Liver (tissue), 9 donors: ENCODE measurements around the gene CDH13. TPM values are rescaled to one million over a fixed set of nuclear protein-coding genes. Genes with fewer than 3 reads are reported as not detected.

ENCODE experiments used
- DNase-seq: peaks from one replicate; pipeline ENCODE4 v3.0.0-alpha.2; 2017; ENCODE audit warnings: low spot score
- H3K27ac ChIP-seq, 2 donors: one replicate each; pipeline ENCODE4 v1.7.0; 2013; ENCODE audit warnings: inconsistent platforms in 2 of 2, low read length in 2 of 2, control low read depth in 1 of 2, low read depth in 1 of 2, mild to moderate bottlenecking in 1 of 2
- H3K27me3 ChIP-seq, 4 donors: one replicate each; pipeline versions ENCODE4 v1.6.1 to v1.7.0; 2013; ENCODE audit warnings: low read length in 3 of 4, inconsistent platforms in 1 of 4, mild to moderate bottlenecking in 1 of 4, moderate library complexity in 1 of 4; ENCODE audit not compliant: control insufficient read depth in 4 of 4, insufficient read depth in 4 of 4
- H3K36me3 ChIP-seq, 4 donors: one replicate each; pipeline versions ENCODE4 v1.6.1 to v1.7.0; 2013; ENCODE audit warnings: low read length in 3 of 4, mild to moderate bottlenecking in 3 of 4, low read depth in 1 of 4, moderate library complexity in 1 of 4; ENCODE audit not compliant: control insufficient read depth in 4 of 4, insufficient read depth in 3 of 4
- H3K4me1 ChIP-seq, 4 donors: one replicate each; pipeline versions ENCODE4 v1.6.1 to v1.7.0; 2013; ENCODE audit warnings: low read length in 3 of 4, mild to moderate bottlenecking in 3 of 4, moderate library complexity in 1 of 4; ENCODE audit not compliant: control insufficient read depth in 4 of 4, insufficient read depth in 4 of 4
- H3K4me3 ChIP-seq, 3 donors: one replicate each; pipeline versions ENCODE4 v1.6.1 to v1.7.0; 2013; ENCODE audit warnings: low read length in 3 of 3, control low read depth in 1 of 3, low read depth in 1 of 3, mild to moderate bottlenecking in 1 of 3
- H3K9ac ChIP-seq, 2 donors: one replicate each; pipeline ENCODE4 v1.7.0; 2013; ENCODE audit warnings: low read length in 2 of 2, mild to moderate bottlenecking in 2 of 2, moderate library complexity in 2 of 2, control low read depth in 1 of 2, low read depth in 1 of 2
- H3K9me3 ChIP-seq, 4 donors: one replicate each; pipeline versions ENCODE4 v1.6.1 to v1.7.0; 2013; ENCODE audit warnings: low read length in 3 of 4; ENCODE audit not compliant: control insufficient read depth in 4 of 4
- FOXA1 ChIP-seq: IDR thresholded peaks from 2 replicates; pipeline ENCODE4 v1.6.1; 2016; ENCODE audit warnings: antibody characterized with exemption
- GABPA ChIP-seq, 2 donors: IDR thresholded peaks in 1 of 2; conservative IDR thresholded peaks in 1 of 2; 2 replicates each; pipeline ENCODE4 v1.6.1; 2016; ENCODE audit warnings: antibody characterized with exemption in 2 of 2, mild to moderate bottlenecking in 1 of 2, moderate library complexity in 1 of 2
- HNF4A ChIP-seq, 2 donors: conservative IDR thresholded peaks; 2 replicates each; pipeline ENCODE4 v1.6.1; 2016; ENCODE audit warnings: antibody characterized with exemption in 2 of 2, mild to moderate bottlenecking in 2 of 2
- HNF4G ChIP-seq: IDR thresholded peaks from 2 replicates; pipeline ENCODE4 v1.6.1; 2016; ENCODE audit warnings: antibody characterized with exemption
- JUND ChIP-seq, 2 donors: IDR thresholded peaks; 2 replicates each; pipeline ENCODE4 v1.6.1; 2016; ENCODE audit warnings: antibody characterized with exemption in 2 of 2
- MAX ChIP-seq: IDR thresholded peaks from 2 replicates; pipeline ENCODE4 v1.6.1; 2016; ENCODE audit warnings: antibody characterized with exemption
- NR2F2 ChIP-seq: IDR thresholded peaks from 2 replicates; pipeline ENCODE4 v1.6.1; 2016; ENCODE audit warnings: antibody characterized with exemption
- RAD21 ChIP-seq, 2 donors: IDR thresholded peaks; 2 replicates each; pipeline ENCODE4 v1.6.1; 2016; ENCODE audit warnings: antibody characterized with exemption in 2 of 2, mild to moderate bottlenecking in 2 of 2
- REST ChIP-seq: IDR thresholded peaks from 2 replicates; pipeline ENCODE4 v1.6.1; 2016; ENCODE audit warnings: antibody characterized with exemption, mild to moderate bottlenecking
- RXRA ChIP-seq, 2 donors: IDR thresholded peaks; 2 replicates each; pipeline ENCODE4 v1.6.1; 2017 to 2018; ENCODE audit warnings: antibody characterized with exemption in 2 of 2, mild to moderate bottlenecking in 1 of 2
- SP1 ChIP-seq: IDR thresholded peaks from 2 replicates; pipeline ENCODE4 v1.6.1; 2018; ENCODE audit warnings: antibody characterized with exemption, mild to moderate bottlenecking
- YY1 ChIP-seq: IDR thresholded peaks from 2 replicates; pipeline ENCODE4 v1.6.1; 2016; ENCODE audit warnings: antibody characterized with exemption, mild to moderate bottlenecking
- WGBS: extraction: QIAGEN DNeasy Blood & Tissue Kit; methylation state at CpG from one replicate; pipeline ENCODE4 v1.1.7; 2013; 5-methylcytosine and 5-hydroxymethylcytosine counted together
- polyA plus RNA-seq, 2 donors: library from polyadenylated mRNA; stranded (reverse) in 1 of 2; unstranded in 1 of 2; fragments of 200-250 nt in 1 of 2; fragments of >200 nt in 1 of 2; fragmentation: Nextera tagmentation in 1 of 2; extraction: Ambion mirVana in 1 of 2; gene quantifications; one replicate each; pipeline versions ENCODE4 v1.2.1 to v1.2.3, GENCODE V29; 2013 to 2015
- total RNA-seq, 2 donors: library from RNA; depleted of rRNA; stranded (reverse); fragments of >200 nt; gene quantifications; one replicate each; pipeline ENCODE4 v1.2.3, GENCODE V29; 2014
- donor health status: healthy.
- donor health status: healthy.
- donor health status: healthy.
- donor health status: healthy.
- donor health status: healthy.

The CDH13 gene
- total and polyA plus RNA-seq, 4 donors, result 0.21 to 1.5 (median 0.58) TPM

GRCh38 chr16:83720213-83720612, 1093.4 kb downstream of the CDH13 start (continued):
- TF ChIP-seq REST (no peak), YY1 (no peak), JUND (IDR thresholded peaks at IDR 0.05) (no peak)

- no peaks in the 10 kb centered on the region for H3K27me3 ChIP-seq
- H3K27ac ChIP-seq, result no peak overlapping the region
- no peaks in the 10 kb centered on the region for H3K36me3 ChIP-seq
- no peak overlapping the region for H3K4me3 ChIP-seq
- no peak overlapping the region for H3K9ac ChIP-seq
- H3K4me1 ChIP-seq, result no peaks in the 10 kb centered on the region
- WGBS, result 78% methylated on average over 4 of the region's 4 CpGs
- DNase-seq, result no peak
- no peaks in the 10 kb centered on the region for H3K9me3 ChIP-seq
- no peak for TF ChIP-seq JUND (IDR thresholded peaks at IDR 0.05)
- no peak for TF ChIP-seq FOXA1
- no peak for TF ChIP-seq RXRA (IDR thresholded peaks at IDR 0.05)
- no peak for TF ChIP-seq MAX
- TF ChIP-seq SP1, result no peak
Measured at GRCh38 chr16:83720981-83721380, 1094.2 kb downstream of the CDH13 start.

- no peaks in the 10 kb centered on the region for H3K27me3 ChIP-seq
- no peak for TF ChIP-seq YY1
- TF ChIP-seq HNF4A (conservative IDR thresholded peaks at IDR 0.05), result no peak
- TF ChIP-seq HNF4G, result no peak
- no peak for TF ChIP-seq SP1
- TF ChIP-seq NR2F2, result no peak
- TF ChIP-seq GABPA (IDR thresholded peaks at IDR 0.05 in 1 of 2, conservative IDR thresholded peaks at IDR 0.05 in 1 of 2), result no peak
- no peak for TF ChIP-seq MAX
- no peak for TF ChIP-seq REST
- TF ChIP-seq JUND (IDR thresholded peaks at IDR 0.05), result no peak
- no peak for TF ChIP-seq RAD21 (IDR thresholded peaks at IDR 0.05)
- 63% methylated on average over 3 of the region's 3 CpGs for WGBS
- H3K27ac ChIP-seq, result no peak overlapping the region
- H3K4me1 ChIP-seq, result no peaks in the 10 kb centered on the region
- no peaks in the 10 kb centered on the region for H3K36me3 ChIP-seq
- DNase-seq, result no peak
- H3K4me3 ChIP-seq, result no peak overlapping the region
- no peaks in the 10 kb centered on the region for H3K9me3 ChIP-seq
- no peak overlapping the region for H3K9ac ChIP-seq
Measured at GRCh38 chr16:83721676-83722075, 1094.9 kb downstream of the CDH13 start.
